GM23248 (cell line): ENCODE measurements around the gene SIRT7.

Experiments used
- EZH2 ChIP-seq: fragments of 200-600 bp; sonication (generic); IDR thresholded peaks from 2 replicates; pipeline ENCODE4 v1.6.1; 2018; ENCODE audit warnings: antibody characterized with exemption, mild to moderate bottlenecking; ENCODE audit not compliant: insufficient read depth, poor library complexity, severe bottlenecking
- EZH2phosphoT487 ChIP-seq: fragments of 200-600 bp; sonication (generic); IDR thresholded peaks from 2 replicates; pipeline ENCODE4 v1.6.1; 2018; ENCODE audit warnings: antibody characterized with exemption, moderate library complexity, mild to moderate bottlenecking, low read depth; ENCODE audit not compliant: insufficient read depth

DNA sequence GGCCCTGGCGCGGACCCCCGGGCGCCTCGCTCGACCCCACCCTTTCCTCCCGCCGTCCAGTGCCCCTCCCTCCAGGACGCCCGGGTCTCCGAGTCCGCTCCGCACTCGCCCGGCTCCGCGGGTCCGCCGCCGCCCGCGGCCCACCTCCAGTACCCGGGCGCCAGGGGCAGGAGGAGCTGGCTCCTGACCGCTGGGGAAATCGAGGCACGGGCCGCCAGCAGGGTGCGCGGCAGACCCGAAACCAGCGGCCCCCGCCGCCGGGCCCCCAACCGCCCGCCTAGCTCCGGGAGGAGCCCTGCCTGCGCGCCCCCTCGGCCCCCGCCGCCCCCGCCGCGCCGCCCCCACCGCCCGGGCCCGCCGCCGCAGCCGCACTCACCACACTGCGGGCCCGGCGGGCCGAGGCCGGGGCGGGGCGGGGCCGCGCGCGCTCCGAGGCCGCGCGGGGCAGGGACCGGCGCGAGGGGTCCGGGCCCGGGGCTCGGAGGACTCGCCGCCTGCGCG is 9.2 kb upstream of the SIRT7 start:
- TF ChIP-seq EZH2, result no peak
- no peak for TF ChIP-seq EZH2phosphoT487
